Pulmonary artery endothelial cell (primary cell): ENCODE data around the gene NRTN. TPM values are rescaled to one million over a fixed set of nuclear protein-coding genes. Genes with fewer than 3 reads are reported as not detected.
A peak's percentile ranks its signal among the peaks of the same experiment; 100 is the strongest.

Source experiments
- DNase-seq: peaks from one replicate; pipeline ENCODE4 v3.0.0-alpha.2; 2011; ENCODE audit warnings: low read depth, low spot score
- total RNA-seq: library from RNA; depleted of rRNA; stranded (reverse); fragments of >200 nt; gene quantifications from 2 replicates; pipeline ENCODE4 v1.2.3, GENCODE V29; 2014

NRTN gene
- total RNA-seq, 1 donor from 2014 or later: 0.13 TPM

- no peak for DNase-seq
Measured at GRCh38 chr19:5789886-5790558, 14.8 kb upstream of the NRTN start.

- DNase-seq: peak; percentile 93
Measured at GRCh38 chr19:5790559-5791520, 14.0 kb upstream of the NRTN start, which contains the start of gene DUS3L. Gene DUS3L, minus strand, starts transcription at chr19:5791163. Its CDS starts 22 bp downstream, at chr19:5791141.

- DNase-seq: no peak
Measured at GRCh38 chr19:5792224-5792623, 12.6 kb upstream of the NRTN start.

GRCh38 chr19:5793188-5793587 lies 11.7 kb upstream of the NRTN start:
- no peak for DNase-seq

- DNase-seq: no peak
Measured at GRCh38 chr19:5795382-5795919, 9.4 kb upstream of the NRTN start.

GRCh38 chr19:5798244-5798643 lies 6.6 kb upstream of the NRTN start:
- DNase-seq: no peak

GRCh38 chr19:5799247-5800241 lies 5.3 kb upstream of the NRTN start:
- DNase-seq: no peak

- no peak for DNase-seq
Measured at GRCh38 chr19:5800361-5801270, 4.3 kb upstream of the NRTN start.

- no peak for DNase-seq
Measured at GRCh38 chr19:5801796-5802619, 2.9 kb upstream of the NRTN start.

- DNase-seq: no peak
Measured at GRCh38 chr19:5803441-5803751, 1.5 kb upstream of the NRTN start.

GRCh38 chr19:5803752-5804515 lies 933 bp upstream of the NRTN start:
- peak; percentile 46 for DNase-seq

GRCh38 chr19:5805462-5806132 lies 730 bp downstream of the NRTN start:
- no peak for DNase-seq

- no peak for DNase-seq
Measured at GRCh38 chr19:5806133-5806489, 1.2 kb downstream of the NRTN start.

GRCh38 chr19:5806905-5807304 lies 2.0 kb downstream of the NRTN start:
- DNase-seq: no peak

GRCh38 chr19:5808120-5808816 lies 3.4 kb downstream of the NRTN start:
- no peak for DNase-seq

- no peak for DNase-seq
Measured at GRCh38 chr19:5809053-5809452, 4.2 kb downstream of the NRTN start.

GRCh38 chr19:5809469-5809868 lies 4.6 kb downstream of the NRTN start:
- no peak for DNase-seq
